HFFc6 (cell line): ENCODE measurements around the gene SCRN3. TPM values are rescaled to one million over a fixed set of nuclear protein-coding genes. Genes with fewer than 3 reads are reported as not detected.
"Not testable (repeated sequence)": the region's sequence is repeated elsewhere in the genome, so short reads cannot be mapped to it uniquely, and the experiment has no call there.

Experiments
- DNase-seq: peaks from one replicate; pipeline ENCODE4 v3.0.0-alpha.2; 2018
- H3K27ac Mint-ChIP-seq: 2 replicates; pipeline ENCODE4 v1.8.0; 2020; ENCODE audit warnings: mild to moderate bottlenecking, mixed read lengths
- H3K27me3 Mint-ChIP-seq: 2 replicates; pipeline ENCODE4 v1.8.0; 2021; ENCODE audit warnings: mild to moderate bottlenecking, moderate library complexity, mixed read lengths; ENCODE audit not compliant: insufficient read depth
- H3K36me3 Mint-ChIP-seq: 2 replicates; pipeline ENCODE4 v1.8.0; 2021; ENCODE audit warnings: low read depth, mixed read lengths
- H3K4me1 Mint-ChIP-seq: 2 replicates; pipeline ENCODE4 v1.8.0; 2020; ENCODE audit warnings: low read depth, mixed read lengths
- H3K4me3 Mint-ChIP-seq: 2 replicates; pipeline ENCODE4 v1.8.0; 2020; ENCODE audit warnings: mild to moderate bottlenecking, moderate library complexity, mixed read lengths
- H3K9me3 Mint-ChIP-seq: 2 replicates; pipeline ENCODE4 v1.8.0; 2020; ENCODE audit warnings: mild to moderate bottlenecking, mixed read lengths
- CTCF ChIP-seq: fragments of 200-600 bp; sonication (generic); IDR thresholded peaks from 2 replicates; pipeline ENCODE4 v1.5.0; 2021; ENCODE audit warnings: antibody characterized with exemption, mild to moderate bottlenecking
- long read RNA-seq: library from polyadenylated mRNA; unstranded; transcript quantifications from one replicate; pipeline ENCODE4 v2.0.0, GENCODE V29; 2019
- total RNA-seq, 6 experiments: library from RNA; stranded (reverse); fragmentation: NEBNext Ultra II Directional; extraction: Animal tissue kit (Norgen Biotek cat#: 25700); gene quantifications; 2 replicates in 1 of 6; 3 replicates in 5 of 6; pipeline ENCODE4 v1.2.3, GENCODE V29; 2021

The SCRN3 gene, protein sequence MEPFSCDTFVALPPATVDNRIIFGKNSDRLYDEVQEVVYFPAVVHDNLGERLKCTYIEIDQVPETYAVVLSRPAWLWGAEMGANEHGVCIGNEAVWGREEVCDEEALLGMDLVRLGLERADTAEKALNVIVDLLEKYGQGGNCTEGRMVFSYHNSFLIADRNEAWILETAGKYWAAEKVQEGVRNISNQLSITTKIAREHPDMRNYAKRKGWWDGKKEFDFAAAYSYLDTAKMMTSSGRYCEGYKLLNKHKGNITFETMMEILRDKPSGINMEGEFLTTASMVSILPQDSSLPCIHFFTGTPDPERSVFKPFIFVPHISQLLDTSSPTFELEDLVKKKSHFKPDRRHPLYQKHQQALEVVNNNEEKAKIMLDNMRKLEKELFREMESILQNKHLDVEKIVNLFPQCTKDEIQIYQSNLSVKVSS
- 10 to 100 TPM; 23.8 to 30.6 (median 27.1) TPM for total RNA-seq
- long read RNA-seq, transcript SCRN3-201 (8 exons, 3,037 nt): major isoform, 10 of 20 reads
- long read RNA-seq, partial matches to known transcripts: 3 of 20 reads
- long read RNA-seq, other reads (novel, unspliced or antisense): 7 of 20 reads

GRCh38 chr2:174395284-174395968, at the start of gene SCRN3:
SCRN3 (plus strand) TSS chr2:174395730; CDS start chr2:174398284, 2,554 bp downstream.
- peak; percentile 48 for DNase-seq
- H3K4me1 Mint-ChIP-seq: peaks cover 51% of the 10 kb centered on the region
- peaks cover 16% of the 10 kb centered on the region for H3K36me3 Mint-ChIP-seq
- peak within 1 kb of the TSS; percentile 98 for H3K27ac Mint-ChIP-seq
- H3K27me3 Mint-ChIP-seq: no peaks in the 10 kb centered on the region; the same call in 1 of the 2 replicates
- TF ChIP-seq CTCF: no peak
- peak within 1 kb of the TSS; percentile 99 for H3K4me3 Mint-ChIP-seq
- no peaks in the 10 kb centered on the region for H3K9me3 Mint-ChIP-seq

- H3K4me1 Mint-ChIP-seq: peaks cover 4% of the 10 kb centered on the region
- H3K9me3 Mint-ChIP-seq: no peaks in the 10 kb centered on the region
- H3K36me3 Mint-ChIP-seq: peaks cover 8% of the 10 kb centered on the region
- peak; percentile 70 for TF ChIP-seq CTCF
- no peak overlapping the region for H3K27ac Mint-ChIP-seq
- peak; percentile 9 for DNase-seq
- H3K4me3 Mint-ChIP-seq: no peak overlapping the region
- no peaks in the 10 kb centered on the region; the same call in 1 of the 2 replicates for H3K27me3 Mint-ChIP-seq
These were observed 45.5 kb upstream of the SCRN3 start for GRCh38 chr2:174350018-174350417.

DNA sequence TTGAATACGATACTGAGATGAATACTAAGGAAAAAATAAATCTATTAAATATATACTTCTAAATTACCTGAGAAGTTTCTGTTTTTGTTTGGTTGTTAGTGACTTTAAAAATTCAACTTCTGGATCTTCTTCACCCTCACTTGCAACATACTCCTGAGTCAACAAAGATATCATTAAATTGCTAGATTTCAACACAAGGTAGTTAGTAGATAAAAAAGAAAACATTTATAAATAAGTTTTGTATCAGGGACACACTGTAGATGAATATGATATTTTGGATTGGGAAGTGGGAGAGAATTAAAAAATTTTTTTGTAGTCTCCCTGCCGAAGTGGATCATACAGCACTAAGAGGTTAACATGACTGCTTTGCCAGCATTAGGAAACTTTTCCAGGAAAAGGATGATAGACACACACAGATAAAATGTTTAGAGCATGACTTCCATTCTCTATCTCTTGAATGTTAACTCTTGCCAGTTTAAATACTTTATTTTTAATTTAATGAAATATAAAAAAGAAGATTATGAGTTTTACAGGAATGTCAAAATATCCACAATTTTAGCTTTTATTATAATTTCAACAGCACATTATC, 44.8 kb upstream of the SCRN3 start:
- peaks cover 8% of the 10 kb centered on the region for H3K36me3 Mint-ChIP-seq
- no peak for DNase-seq
- H3K4me1 Mint-ChIP-seq: no peaks in the 10 kb centered on the region
- H3K4me3 Mint-ChIP-seq: no peak overlapping the region
- no peaks in the 10 kb centered on the region; the same call in 1 of the 2 replicates for H3K27me3 Mint-ChIP-seq
- no peak for TF ChIP-seq CTCF
- H3K9me3 Mint-ChIP-seq: no peaks in the 10 kb centered on the region
- no peak overlapping the region for H3K27ac Mint-ChIP-seq

DNA sequence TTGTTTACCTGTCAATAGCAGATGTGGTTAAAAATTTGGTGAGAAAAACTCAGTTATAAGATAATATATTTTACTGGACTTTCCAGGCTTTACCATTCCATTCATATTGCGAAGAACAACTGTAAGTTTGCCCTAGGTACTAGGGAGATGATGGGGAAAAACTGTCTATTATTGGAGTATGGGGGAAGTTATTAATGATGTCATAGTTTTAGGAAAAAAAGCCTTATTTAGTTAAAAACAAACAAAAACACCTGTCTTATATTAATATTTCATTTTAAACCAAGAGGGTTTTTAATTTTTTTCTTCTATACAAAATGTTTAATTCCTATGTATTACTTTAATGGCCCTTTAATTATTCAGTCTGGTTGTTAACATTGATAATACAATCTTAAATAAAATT, 42.5 kb upstream of the SCRN3 start:
- Mint-ChIP-seq H3K4me1 (no peaks in the 10 kb centered on the region), H3K36me3 (peaks cover 8% of the 10 kb centered on the region), H3K4me3 (no peak overlapping the region), H3K9me3 (no peaks in the 10 kb centered on the region), H3K27ac (no peak overlapping the region), H3K27me3 (no peaks in the 10 kb centered on the region; the same call in 1 of the 2 replicates)
- TF ChIP-seq CTCF: no peak
- DNase-seq: no peak

- no peak overlapping the region for H3K4me3 Mint-ChIP-seq
- H3K36me3 Mint-ChIP-seq: peaks cover 12% of the 10 kb centered on the region; the same call in 1 of the 2 replicates
- no peak for DNase-seq
- H3K9me3 Mint-ChIP-seq: no peaks in the 10 kb centered on the region
- H3K4me1 Mint-ChIP-seq: no peaks in the 10 kb centered on the region
- H3K27me3 Mint-ChIP-seq: no peaks in the 10 kb centered on the region
- no peak for TF ChIP-seq CTCF
- no peak overlapping the region for H3K27ac Mint-ChIP-seq
These were observed 39.2 kb upstream of the SCRN3 start for GRCh38 chr2:174356347-174356746.

- H3K9me3 Mint-ChIP-seq, H3K4me3 Mint-ChIP-seq, DNase-seq, H3K27ac Mint-ChIP-seq, H3K4me1 Mint-ChIP-seq, H3K27me3 Mint-ChIP-seq: not testable (repeated sequence)
- peaks cover 29% of the 10 kb centered on the region for H3K36me3 Mint-ChIP-seq
These were observed 35.9 kb upstream of the SCRN3 start for GRCh38 chr2:174359663-174360062.
